HG03039 (cell line): ENCODE data around the gene TRPM1.

Experiments used
- ATAC-seq: cut with Tn5 transposase; IDR thresholded peaks from one replicate; pipeline ENCODE4 v1.9.1; 2021; ENCODE audit warnings: mild to moderate bottlenecking, moderate library complexity; ENCODE audit not compliant: unreplicated experiment

The TRPM1 gene

GRCh38 chr15:31085359-31085758 is 16.2 kb downstream of the TRPM1 start:
- no peak for ATAC-seq

DNA sequence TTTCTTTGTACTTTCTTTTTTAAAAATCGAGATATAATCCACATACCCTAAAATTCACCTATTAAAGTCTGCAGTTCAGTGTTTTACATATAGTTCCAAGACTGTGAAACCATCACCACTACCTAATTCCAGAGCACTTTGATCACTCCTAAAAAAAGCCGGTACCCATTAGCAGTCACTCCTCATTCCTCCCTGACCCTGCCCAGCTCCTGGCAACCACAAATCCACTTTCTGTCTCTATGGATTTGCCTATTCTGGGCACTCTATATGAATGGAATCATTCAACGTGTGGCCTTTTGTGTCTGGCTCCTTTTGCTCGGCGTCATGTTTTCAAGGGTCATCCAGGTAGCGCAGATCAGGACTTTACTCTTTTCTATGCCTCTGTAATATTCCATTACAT is 17.3 kb downstream of the TRPM1 start:
- no peak for ATAC-seq

- no peak for ATAC-seq
These were observed 18.1 kb downstream of the TRPM1 start for GRCh38 chr15:31083370-31083780.

DNA sequence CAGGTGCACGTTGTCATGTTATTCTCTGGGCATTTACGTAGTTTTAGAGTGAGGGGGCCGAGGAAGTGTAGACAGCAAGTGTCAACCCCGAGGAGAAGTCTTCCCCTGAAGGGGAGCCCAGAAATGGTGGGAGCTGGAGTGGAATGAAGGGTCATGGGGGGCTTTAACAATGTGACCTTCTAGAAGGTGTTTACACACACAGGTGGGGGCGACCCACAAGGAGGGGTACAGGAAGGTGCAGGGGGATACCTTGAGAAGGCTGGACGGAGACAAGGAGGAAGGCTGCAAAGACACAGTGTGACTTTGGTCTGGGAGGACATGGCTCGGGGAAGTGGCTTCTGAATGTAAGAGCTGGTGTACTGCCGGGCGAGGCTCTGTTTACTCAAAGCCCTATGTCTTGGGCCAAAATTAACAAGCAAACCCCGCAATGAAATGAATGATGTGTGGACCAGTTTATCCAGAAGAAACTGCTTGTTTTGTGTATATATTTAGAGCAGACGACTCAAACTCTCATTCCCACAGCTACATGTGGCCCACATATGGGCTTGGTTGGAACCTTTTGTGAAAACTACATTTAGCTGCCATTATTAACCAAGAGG is 18.7 kb downstream of the TRPM1 start:
- ATAC-seq: no peak

GRCh38 chr15:31081588-31082250 is 19.8 kb downstream of the TRPM1 start:
- no peak for ATAC-seq

DNA sequence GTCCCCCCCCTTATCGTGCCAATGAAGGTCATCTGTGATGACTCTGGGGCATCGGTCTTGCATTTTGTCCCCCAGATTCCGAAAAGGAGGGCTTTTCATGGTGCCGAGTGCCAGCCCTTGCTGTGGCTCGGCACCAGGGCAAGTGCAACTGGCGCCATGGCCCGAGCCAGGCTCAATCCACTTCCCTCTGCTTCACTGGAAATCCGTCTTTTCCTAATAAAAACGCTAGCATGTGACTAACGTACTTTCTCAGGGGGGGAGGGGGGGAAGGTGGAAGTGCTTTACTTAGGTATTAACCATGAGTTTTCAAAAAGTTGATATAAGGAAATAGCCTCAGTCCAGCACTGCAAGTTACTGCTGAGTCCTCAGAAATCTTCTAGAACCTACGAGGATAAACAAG is 20.5 kb downstream of the TRPM1 start:
- no peak for ATAC-seq

- no peak for ATAC-seq
These were observed 20.9 kb downstream of the TRPM1 start for GRCh38 chr15:31080591-31081014.

GRCh38 chr15:31079519-31079918 is 22.0 kb downstream of the TRPM1 start:
- ATAC-seq: no peak

DNA sequence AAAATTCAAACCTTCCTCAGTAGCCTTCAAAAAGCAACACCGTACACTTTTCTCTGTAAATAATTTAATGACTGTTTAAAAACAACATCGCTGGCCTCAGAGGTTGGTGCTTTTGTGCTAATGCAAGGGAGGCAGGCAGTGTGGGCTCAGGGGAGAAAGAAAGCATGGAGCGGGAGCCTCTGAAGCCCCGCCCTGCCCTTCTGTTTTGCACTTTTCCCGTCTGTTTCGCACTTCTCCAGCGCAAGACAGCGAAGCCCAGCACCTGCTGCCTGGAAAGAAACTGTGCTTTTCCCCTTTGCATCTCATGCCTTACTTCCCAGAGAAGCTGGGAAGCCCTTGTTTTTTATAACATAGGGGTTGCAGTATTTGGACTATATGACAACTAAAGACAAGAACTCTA is 23.1 kb downstream of the TRPM1 start:
- no peak for ATAC-seq

DNA sequence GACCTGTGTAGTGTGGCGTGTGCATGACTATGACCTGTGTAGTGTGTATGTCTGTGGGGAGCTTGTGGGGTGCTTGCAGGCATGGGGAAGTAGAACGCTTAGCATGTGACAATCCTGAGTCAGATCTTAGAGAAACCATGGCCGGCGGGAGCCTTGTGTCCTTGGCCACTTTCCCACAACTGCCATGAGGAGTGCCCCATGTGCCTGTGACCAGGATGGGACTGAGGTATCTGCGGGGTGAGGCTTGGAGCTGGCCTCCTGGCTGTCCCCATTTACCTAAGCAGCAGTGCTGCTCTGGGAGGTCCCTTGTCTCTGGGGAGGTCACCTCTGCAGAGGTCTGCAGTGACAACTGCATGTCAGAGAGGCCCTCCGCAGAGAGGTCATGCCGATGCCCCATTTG is 23.6 kb downstream of the TRPM1 start:
- no peak for ATAC-seq

DNA sequence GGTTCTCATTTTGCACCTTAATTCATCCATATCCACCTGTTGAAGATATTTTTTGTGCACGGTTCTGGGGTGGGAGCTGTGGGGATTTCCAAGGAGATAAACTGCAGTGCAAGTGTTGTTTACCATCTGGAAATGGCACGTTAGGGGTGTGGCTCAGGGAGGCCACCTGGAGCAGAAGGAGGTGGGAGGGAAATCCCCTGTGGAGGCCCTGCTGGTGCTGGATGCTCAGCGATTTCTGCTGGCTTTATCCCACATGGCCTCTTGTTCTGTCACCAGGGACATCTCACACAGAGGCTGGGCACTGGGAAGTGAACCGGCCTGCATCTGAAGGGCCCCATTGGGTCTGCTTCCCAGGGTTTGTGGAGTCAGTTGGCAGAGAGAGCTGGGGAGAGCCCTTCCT is 24.3 kb downstream of the TRPM1 start:
- no peak for ATAC-seq

DNA sequence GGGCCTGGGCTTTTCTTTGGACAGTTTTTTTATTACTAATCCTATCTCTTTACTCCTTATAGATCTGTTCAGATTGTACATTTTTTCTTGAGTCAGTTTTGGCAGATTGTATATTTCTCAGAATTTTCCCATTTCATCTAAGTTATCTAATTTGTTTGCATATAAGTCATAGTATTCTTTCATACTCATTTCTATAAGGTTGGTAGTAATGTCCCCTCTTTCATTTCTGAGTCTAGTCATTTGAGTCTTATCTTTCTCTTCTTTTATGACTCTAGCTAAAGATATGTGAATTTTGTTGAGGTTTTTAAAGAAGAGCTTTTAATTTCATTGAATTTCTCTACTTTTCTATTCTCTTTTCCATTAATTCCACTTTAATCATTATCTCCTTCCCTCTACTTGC is 27.2 kb downstream of the TRPM1 start:
- no peak for ATAC-seq

- no peak for ATAC-seq
These were observed 30.7 kb downstream of the TRPM1 start for GRCh38 chr15:31070867-31071266.

DNA sequence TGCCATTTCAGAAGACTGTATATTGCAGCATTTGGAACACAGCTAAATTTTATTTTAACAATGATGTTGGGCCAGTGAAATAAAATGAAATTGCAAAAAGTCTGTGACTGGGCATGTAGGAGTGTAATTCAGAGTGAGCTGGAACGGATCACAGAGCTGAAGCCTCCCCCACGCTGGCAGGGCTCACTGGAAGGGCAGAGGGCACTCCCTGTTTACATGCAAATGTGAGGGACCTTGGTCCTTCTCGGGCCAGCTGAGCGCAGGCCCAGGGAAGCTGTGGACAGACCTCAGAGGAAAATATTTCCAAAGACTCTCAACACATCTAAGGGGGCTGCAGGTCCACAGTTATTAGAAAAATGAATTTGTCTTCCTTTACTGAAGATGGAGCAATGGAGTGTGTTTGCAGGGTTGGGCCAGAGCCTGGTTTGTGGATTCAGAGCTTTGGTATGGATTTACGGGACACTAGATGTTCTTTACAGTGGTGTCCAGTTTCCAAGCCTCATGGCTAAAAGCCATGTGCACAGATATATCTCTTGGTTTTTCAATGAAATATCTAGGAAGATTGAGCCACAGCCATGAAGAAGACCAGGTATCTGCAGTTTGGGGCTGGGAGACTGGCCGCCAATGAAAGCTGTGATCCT is 32.0 kb downstream of the TRPM1 start:
- no peak for ATAC-seq

DNA sequence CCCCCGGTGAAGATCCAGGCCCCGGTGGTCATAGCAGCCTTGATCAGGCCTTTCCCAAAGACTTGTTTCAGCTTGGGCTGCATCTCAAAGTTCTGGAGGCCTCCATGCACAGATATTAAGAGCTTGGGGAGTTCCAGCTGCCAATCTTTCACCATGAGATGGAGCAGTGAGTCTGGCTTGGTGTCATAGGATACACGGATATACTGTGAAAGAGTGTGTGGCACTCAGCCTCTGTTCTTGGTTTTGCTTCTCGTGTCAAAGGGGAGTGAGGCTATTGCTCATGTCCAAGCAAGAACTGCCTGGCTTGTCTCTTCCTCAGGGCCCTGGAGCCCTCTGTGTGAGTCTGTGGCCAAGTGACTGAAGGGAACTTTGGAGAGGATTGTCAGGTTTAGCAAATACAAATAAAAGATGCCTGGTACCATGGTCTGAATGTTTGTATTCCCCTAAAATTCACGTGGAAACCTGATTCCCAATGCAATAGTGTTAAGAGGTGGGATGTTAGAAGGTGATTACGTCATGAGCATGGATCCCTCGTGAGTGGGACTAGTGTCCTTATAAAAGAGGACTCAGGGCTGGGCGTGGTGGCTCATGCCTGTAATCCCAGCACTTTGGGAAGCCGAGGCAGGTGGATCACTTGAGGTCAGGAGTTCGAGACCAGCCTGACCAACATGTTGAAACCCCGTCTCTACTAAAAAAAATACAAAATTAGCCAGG is 33.5 kb downstream of the TRPM1 start:
- ATAC-seq: no peak

DNA sequence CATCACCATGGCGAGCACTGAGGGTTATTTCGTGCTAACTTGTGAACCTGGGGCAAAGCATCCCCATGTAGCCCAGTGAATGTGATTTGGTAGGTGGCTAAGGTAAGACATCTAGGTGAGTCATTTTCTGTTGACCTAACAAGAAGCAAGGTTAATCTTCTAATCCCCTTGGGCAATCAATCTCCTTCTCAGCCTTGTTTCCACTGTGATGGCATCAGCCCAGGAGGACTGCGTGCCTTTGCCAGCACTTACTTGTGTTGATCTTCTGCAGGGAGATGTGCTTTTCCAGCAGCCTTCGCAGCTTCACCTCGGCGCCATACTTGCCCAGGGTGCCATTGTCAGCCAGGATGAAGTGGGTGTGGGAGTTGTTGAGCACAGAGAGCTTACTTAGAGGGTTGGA is 35.7 kb downstream of the TRPM1 start:
- no peak for ATAC-seq

DNA sequence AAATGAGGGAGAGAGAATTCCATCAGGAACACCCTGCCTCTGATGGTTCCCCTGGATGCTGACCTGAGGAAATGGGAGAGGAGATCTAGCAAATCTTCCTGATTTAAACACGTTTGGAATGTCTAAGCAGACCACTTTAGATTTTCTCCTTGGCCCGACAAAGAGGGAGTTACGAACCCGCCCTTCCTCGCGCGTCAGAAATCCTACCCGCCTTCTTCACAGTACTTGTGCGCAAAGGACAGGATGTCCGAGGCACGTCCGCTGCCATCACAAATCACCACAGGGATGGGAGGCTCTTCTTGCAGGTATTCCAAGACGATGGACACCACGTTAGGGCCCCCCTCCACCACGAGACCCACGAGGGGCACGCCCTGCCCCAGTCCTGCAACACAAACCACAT is 38.6 kb downstream of the TRPM1 start:
- no peak for ATAC-seq

DNA sequence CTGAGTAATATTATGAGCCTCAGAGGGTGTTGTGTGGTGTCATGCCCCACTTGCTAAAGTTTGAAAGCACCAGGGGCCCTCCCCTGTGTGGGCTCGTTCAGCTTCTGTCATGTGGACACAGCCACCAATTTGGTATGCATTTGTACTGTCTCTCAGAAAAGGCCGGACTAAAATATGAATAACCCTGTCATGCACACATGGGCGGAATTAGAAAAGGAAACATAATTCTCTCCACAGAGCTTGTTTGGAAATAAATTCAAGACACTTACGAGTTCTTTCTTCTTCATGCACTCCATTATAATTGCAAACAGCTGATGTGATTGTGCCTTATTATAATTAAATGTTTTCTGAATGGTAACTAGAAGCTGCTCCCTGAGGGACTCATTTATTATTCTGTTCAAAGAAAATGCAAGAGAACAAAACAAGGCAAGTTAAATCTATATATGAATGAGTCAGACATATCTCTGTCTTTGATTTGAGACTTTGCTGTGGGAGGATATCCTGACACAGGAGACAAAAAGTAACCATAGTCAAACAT is 39.1 kb downstream of the TRPM1 start:
- no peak for ATAC-seq

DNA sequence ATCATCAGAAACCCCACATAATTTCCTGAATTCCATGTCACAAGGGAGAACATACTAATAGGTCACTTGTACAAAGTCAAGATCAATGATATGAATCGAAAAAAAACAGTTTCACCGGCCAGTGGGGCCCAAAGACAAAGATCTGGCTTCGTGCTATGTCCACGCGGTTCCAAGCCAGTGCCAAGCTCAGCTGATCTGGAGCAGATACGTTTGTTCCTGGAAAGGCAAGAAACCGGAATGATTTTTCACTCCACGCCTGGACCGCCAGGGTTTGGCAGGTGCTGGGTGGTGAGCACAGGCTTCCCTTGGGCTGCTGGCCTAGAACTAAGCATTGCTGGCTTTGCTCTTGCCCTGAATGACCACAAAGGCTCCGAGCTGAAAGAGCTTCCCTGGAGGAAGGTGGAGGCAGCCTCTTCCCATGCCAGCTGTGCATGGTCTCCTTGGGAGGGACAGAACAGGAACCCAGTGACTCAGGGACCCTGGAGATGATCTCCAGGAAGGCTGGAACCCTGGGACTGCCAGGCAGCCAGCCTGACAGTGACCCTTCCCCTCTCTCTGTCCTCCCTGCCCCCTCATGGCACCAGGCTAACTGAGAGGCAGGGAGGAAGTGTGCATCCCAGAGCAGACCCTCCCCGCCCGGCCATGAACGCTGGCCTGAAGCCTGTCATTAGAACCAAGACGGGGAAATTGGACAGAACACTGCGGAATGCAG is 40.9 kb downstream of the TRPM1 start:
- no peak for ATAC-seq

GRCh38 chr15:31058236-31058962 is 43.1 kb downstream of the TRPM1 start:
- no peak for ATAC-seq
